ENCODE results near the gene NFX1. TPM values are rescaled to one million over a fixed set of nuclear protein-coding genes. Genes with fewer than 3 reads are reported as not detected.
"Not testable (repeated sequence)": the region's sequence is repeated elsewhere in the genome, so short reads cannot be mapped to it uniquely, and the experiment has no call there.

Gene NFX1
- polyA plus RNA-seq, 3 donors from 2014 or later = 8.8 to 27.0 (median 11.8) TPM

DNA sequence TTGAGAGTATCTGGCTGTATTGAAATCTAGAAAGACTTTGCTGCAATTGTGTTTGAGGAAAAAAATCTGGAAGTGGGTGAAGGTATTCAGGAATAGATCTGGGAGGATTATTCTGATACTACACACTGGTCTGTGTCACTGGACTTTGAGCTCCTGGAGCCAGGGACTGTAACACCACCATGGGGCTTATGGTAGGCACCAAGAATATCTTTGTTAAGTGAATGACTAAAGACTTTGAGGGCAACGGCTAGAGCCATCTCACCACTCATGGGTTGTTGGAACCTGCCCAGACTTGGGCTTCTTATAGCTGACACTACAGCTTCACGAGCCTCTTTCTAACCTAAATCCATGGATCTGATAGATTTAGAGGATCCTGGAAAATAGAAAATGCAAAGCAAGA, 10.2 kb downstream of the NFX1 start:
- peaks cover 0 to 2% (median 2%) of the 10 kb centered on the region in 3 donors for H3K27me3 Mint-ChIP-seq (ENCODE audit: low read depth in 3 of 3)
- H3K9me3 Mint-ChIP-seq = no peaks in the 10 kb centered on the region
- H3K4me1 Mint-ChIP-seq = peaks cover 37 to 50% of the 10 kb centered on the region in 2 donors
- H3K4me3 Mint-ChIP-seq = no peak overlapping the region
- peaks cover 10 to 36% (median 20%) of the 10 kb centered on the region in 3 donors for H3K36me3 Mint-ChIP-seq
- H3K27ac Mint-ChIP-seq = peak overlapping the region in 1 of 6 donors; percentile 32
- DNase-seq = no peak

- Mint-ChIP-seq H3K4me3 (no peak overlapping the region), H3K27me3 (ENCODE audit: low read depth in 3 of 3) (peaks cover 0 to 2% (median 0%) of the 10 kb centered on the region in 3 donors), H3K27ac (no peak overlapping the region), H3K36me3 (peaks cover 6 to 27% (median 11%) of the 10 kb centered on the region in 3 donors), H3K4me1 (peaks cover 6 to 12% of the 10 kb centered on the region in 2 donors), H3K9me3 (no peaks in the 10 kb centered on the region)
- no peak for DNase-seq
Measured at GRCh38 chr9:33304362-33304761, 14.0 kb downstream of the NFX1 start.

DNA sequence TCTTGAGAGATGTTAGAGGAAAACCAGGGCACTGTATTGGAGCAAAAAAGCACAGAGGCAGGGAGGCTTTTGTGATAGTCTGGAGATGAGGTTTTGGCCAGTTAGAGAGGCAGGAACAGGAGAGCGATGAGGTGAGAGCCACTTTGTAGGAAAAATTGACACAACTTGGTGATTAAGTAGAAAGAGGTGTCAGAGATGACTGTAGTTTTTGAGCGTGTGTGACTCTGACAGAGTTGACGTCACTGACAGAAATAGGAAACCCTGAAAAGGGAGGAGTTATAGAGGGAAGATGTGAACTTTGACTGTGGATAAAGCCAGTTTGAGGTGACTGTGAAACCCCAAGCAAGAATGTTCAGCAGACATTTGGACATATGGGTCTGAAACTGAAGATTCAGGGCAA, 15.7 kb downstream of the NFX1 start:
- DNase-seq = no peak
- Mint-ChIP-seq H3K27me3 (ENCODE audit: low read depth in 3 of 3) (peaks cover 0 to 2% (median 0%) of the 10 kb centered on the region in 3 donors), H3K4me3 (no peak overlapping the region)

DNA sequence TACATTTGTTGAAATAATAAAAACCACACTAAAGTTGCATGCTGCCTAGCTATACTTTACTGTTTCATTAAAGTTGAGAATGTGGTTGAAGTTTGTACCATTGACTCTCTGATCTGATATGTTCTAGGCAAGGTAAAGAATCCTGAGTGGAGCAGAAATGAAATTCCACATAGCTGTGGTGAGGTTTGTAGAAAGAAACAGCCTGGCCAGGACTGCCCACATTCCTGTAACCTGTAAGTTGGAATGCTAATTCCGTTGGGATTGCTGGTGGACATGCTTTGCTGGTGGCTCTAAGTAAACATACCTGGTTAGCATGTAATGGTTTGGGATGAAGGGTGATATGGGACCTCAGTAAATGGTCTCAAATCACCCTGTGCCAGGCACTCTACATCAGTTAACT, 16.8 kb downstream of the NFX1 start:
- Mint-ChIP-seq H3K27ac (no peak overlapping the region), H3K9me3 (no peaks in the 10 kb centered on the region), H3K4me1 (no peaks in the 10 kb centered on the region), H3K27me3 (ENCODE audit: low read depth in 3 of 3) (peaks cover 0 to 2% (median 0%) of the 10 kb centered on the region in 3 donors), H3K36me3 (peaks cover 10 to 33% (median 13%) of the 10 kb centered on the region in 3 donors), H3K4me3 (no peak overlapping the region)
- no peak for DNase-seq

More for the DNA sequence above, 15.7 kb downstream of the NFX1 start:
- Mint-ChIP-seq H3K36me3 (peaks cover 7 to 29% (median 13%) of the 10 kb centered on the region in 3 donors), H3K9me3 (no peaks in the 10 kb centered on the region), H3K4me1 (peaks cover 0 to 2% of the 10 kb centered on the region in 2 donors), H3K27ac (no peak overlapping the region)

DNA sequence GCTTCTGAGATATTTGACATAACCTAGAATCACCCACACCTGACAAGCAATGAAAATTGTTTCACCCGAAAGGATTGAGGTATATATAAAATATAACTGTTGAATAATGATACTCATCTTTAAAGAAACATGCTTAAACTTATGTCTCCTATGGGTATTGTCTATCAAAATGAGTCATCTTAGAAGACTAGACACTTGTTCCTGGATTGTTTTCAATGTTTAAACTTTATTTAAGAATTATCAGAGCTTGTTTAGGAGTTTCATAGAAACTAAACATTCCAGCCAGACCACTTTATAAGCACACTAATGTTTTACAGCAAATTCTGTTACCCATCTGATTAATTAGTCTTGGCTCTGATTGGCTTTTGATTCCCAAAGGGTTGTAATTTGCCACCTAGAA, 19.6 kb downstream of the NFX1 start:
- Mint-ChIP-seq H3K4me1 (no peaks in the 10 kb centered on the region), H3K4me3 (no peak overlapping the region), H3K9me3 (no peaks in the 10 kb centered on the region), H3K27ac (no peak overlapping the region), H3K27me3 (ENCODE audit: low read depth in 3 of 3) (peaks cover 0 to 2% (median 0%) of the 10 kb centered on the region in 3 donors), H3K36me3 (peaks cover 16 to 45% (median 22%) of the 10 kb centered on the region in 3 donors)
- DNase-seq = no peak

DNA sequence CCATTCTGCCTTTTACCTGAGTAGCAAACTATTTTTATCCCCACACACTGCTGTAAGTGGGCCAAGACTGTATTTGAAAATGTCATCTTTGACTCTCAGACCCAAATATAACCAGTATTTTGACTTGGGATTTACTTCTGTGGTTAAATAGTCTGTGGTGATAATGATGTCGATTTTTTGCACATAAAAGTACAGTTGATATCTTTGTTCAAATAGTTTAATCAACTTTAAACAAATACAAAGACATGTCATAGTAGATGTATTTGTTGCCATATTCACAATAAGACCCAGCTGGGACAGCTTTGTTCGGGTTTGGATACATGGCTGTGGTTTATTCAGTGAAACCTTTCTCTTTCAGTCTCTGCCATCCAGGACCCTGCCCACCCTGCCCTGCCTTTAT, 20.4 kb downstream of the NFX1 start:
- peaks cover 0 to 2% (median 0%) of the 10 kb centered on the region in 3 donors for H3K27me3 Mint-ChIP-seq (ENCODE audit: low read depth in 3 of 3)

DNA sequence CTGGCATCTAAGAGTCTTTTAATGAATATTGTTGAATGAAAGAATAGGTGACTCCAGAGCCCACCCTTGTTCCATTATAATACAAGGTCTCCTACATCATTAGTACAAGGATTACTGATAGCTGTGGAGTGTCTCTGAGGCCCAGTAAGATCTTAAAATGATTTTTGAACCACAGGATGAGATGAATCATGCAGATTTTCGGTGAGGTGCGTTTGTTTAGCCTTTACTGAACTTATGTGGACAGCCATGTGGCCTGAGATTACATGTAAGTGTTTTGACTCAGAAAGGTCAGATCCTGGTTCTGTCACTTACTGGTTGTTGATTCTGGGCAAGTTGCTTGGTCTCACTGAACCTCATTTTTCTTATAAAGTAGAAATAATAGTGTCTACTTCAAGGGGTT, 21.6 kb downstream of the NFX1 start:
- Mint-ChIP-seq H3K4me3 (no peak overlapping the region), H3K4me1 (no peaks in the 10 kb centered on the region), H3K27ac (no peak overlapping the region), H3K9me3 (no peaks in the 10 kb centered on the region), H3K27me3 (ENCODE audit: low read depth in 3 of 3) (no peaks in the 10 kb centered on the region), H3K36me3 (peaks cover 21 to 58% (median 36%) of the 10 kb centered on the region in 3 donors)
- no peak for DNase-seq

More for the DNA sequence above, 20.4 kb downstream of the NFX1 start:
- no peaks in the 10 kb centered on the region for H3K9me3 Mint-ChIP-seq
- no peaks in the 10 kb centered on the region for H3K4me1 Mint-ChIP-seq
- DNase-seq = no peak
- H3K27ac Mint-ChIP-seq = peak overlapping the region in 1 of 6 donors; percentile 21
- H3K36me3 Mint-ChIP-seq = peaks cover 21 to 50% (median 27%) of the 10 kb centered on the region in 3 donors
- H3K4me3 Mint-ChIP-seq = no peak overlapping the region

GRCh38 chr9:33315371-33315770, 25.1 kb downstream of the NFX1 start:
- Mint-ChIP-seq H3K4me3 (no peak overlapping the region), H3K9me3 (no peaks in the 10 kb centered on the region), H3K27ac (peak overlapping the region in 1 of 6 donors; percentile 3), H3K36me3 (peaks cover 31 to 62% (median 46%) of the 10 kb centered on the region in 3 donors), H3K27me3 (ENCODE audit: low read depth in 3 of 3) (no peaks in the 10 kb centered on the region), H3K4me1 (no peaks in the 10 kb centered on the region)
- DNase-seq = no peak

DNA sequence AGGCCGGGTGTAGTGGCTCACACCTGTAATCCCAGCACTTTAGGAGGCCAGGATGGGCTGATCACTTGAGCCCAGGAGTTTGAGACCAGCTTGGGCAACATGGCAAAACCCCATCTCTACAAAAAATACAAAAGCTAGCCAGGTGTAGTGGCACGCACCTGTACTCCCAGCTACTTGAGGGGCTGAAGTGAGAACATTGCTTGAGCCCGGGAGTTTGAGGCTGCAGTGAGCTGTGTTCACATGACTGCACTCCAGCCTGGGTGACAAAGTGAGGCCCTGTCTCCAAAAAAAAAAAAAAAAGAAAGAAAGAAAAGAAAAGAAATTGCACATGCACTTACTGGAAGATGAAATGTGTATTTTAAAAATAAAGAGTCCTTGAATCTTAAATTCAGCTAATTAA, 26.8 kb downstream of the NFX1 start:
- peaks cover 38 to 59% (median 48%) of the 10 kb centered on the region in 3 donors for H3K36me3 Mint-ChIP-seq
- not testable (repeated sequence) for H3K27me3 Mint-ChIP-seq (ENCODE audit: low read depth in 3 of 3); H3K27ac Mint-ChIP-seq; DNase-seq; H3K4me3 Mint-ChIP-seq; H3K4me1 Mint-ChIP-seq; H3K9me3 Mint-ChIP-seq

DNA sequence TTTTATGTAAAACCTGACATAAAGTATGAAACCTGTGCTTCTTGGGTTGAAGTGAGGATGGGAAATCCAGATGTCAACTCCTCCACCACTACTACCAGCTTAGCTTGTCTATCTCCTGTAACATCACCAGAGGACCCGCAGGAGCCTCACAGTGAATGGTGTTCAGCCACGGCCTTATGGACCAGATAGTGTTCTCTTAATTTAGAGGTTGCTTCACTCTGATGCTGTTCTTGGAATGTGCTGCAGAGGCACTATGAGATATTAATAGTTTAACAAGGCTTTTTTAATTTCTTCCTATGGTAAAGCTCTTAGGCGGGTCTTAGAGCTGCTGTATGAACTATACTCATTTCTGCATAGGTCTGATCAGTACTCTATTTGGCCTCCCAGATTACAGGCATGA, 27.9 kb downstream of the NFX1 start:
- Mint-ChIP-seq H3K4me1 (no peaks in the 10 kb centered on the region), H3K27ac (no peak overlapping the region), H3K36me3 (peaks cover 45 to 64% (median 55%) of the 10 kb centered on the region in 3 donors), H3K9me3 (no peaks in the 10 kb centered on the region), H3K27me3 (ENCODE audit: low read depth in 3 of 3) (no peaks in the 10 kb centered on the region), H3K4me3 (no peak overlapping the region)
- DNase-seq = no peak

DNA sequence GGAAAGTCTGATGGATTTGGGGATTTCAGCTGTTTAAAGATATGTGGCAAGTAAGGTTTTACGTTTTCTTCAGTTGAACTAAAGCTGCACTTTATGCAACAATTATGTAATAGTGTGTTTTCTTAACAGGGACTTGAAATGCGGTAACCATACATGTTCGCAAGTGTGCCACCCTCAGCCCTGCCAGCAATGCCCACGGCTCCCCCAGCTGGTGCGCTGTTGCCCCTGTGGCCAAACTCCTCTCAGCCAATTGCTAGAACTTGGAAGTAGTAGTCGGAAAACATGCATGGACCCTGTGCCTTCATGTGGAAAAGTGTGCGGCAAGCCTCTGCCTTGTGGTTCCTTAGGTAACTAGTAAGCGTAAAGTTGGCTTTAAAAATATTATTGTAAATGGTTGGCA, 28.5 kb downstream of the NFX1 start:
- Mint-ChIP-seq H3K27me3 (ENCODE audit: low read depth in 3 of 3) (no peaks in the 10 kb centered on the region), H3K4me3 (no peak overlapping the region), H3K4me1 (no peaks in the 10 kb centered on the region), H3K36me3 (peaks cover 40 to 59% (median 50%) of the 10 kb centered on the region in 3 donors), H3K27ac (no peak overlapping the region), H3K9me3 (no peaks in the 10 kb centered on the region)
- DNase-seq = no peak

DNA sequence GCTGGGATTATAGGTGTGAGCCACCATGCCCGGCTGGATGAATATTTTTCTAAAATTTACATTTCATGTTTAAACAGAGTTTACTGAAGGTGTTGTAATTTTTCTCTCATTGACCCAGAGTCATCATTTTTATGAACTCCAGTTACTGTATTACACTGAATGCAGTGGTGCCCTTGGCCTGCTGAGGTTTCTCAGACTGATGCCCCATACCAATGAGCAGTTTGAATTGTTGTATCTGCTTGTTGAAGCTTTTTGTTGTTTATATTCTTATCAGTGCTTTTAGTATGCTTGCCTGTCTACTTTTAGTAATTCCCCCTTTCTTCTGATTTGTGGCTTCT, 29.9 kb downstream of the NFX1 start:
- no peak overlapping the region for H3K4me3 Mint-ChIP-seq
- H3K27ac Mint-ChIP-seq = no peak overlapping the region
- no peaks in the 10 kb centered on the region for H3K27me3 Mint-ChIP-seq (ENCODE audit: low read depth in 3 of 3)
- DNase-seq = no peak
- H3K36me3 Mint-ChIP-seq = peaks cover 48 to 64% (median 51%) of the 10 kb centered on the region in 3 donors
- no peaks in the 10 kb centered on the region for H3K4me1 Mint-ChIP-seq
- peaks cover 0 to 2% (median 0%) of the 10 kb centered on the region in 6 donors for H3K9me3 Mint-ChIP-seq

DNA sequence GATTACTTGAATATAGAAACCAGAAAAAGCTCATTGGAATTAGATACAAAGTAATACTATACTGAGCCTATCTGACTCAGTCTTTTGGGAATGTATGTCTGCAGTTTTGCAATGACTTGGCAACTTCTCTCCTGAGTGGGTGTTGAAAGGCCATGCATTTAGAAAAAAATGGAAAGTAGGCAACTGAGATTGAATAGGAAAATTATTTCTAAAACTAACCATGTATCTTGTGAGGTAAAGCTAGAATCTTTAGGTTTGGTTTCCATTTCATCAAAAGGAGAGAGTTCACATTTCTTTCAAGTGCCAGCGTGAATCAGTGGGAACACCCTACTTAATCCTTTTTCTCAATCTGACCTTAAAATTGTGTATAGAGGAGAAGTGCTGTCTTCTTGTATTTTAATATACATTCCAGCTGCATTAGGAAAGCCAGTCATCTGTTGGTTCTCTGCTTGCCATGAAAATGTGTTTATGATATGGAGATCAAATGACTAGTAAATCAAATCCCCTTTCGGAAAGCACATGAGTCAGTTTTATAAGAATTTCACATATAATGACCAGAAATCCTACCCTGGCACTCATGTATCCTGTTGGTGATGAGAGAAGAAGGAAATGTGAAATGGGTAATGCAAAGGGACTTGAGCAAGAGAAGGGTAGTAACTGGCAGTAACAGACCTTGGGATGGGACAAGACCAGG, 30.4 kb downstream of the NFX1 start:
- H3K27ac Mint-ChIP-seq = peak overlapping the region in 1 of 6 donors; percentile 79
- H3K27me3 Mint-ChIP-seq (ENCODE audit: low read depth in 3 of 3) = no peaks in the 10 kb centered on the region
- DNase-seq = no peak
- H3K36me3 Mint-ChIP-seq = peaks cover 48 to 62% (median 48%) of the 10 kb centered on the region in 3 donors
- no peaks in the 10 kb centered on the region for H3K4me1 Mint-ChIP-seq
- H3K4me3 Mint-ChIP-seq = no peak overlapping the region
- H3K9me3 Mint-ChIP-seq = peaks cover 0 to 2% (median 0%) of the 10 kb centered on the region in 6 donors

DNA sequence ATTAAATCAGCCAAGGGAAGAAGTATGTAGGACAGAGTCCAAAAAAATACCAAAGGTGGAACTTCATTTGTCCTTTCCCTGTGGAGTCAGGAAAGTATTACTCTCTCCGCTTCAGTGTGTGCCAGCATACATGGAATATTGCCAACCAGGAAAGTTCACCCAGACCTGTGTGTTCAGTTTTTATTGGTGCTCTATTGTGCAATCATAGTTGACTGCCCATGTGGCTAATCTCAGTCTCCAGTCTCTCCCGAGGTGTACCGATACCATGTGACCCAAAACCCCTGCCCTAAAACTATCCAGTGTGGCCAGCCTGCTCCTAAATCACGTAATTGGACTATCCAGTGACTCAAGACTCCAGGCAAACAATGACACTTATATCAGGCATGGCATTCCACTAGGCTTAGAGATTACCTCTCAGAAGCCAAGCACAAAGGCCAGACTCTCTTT, 38.8 kb downstream of the NFX1 start:
- Mint-ChIP-seq H3K36me3 (peaks cover 31 to 47% (median 33%) of the 10 kb centered on the region in 3 donors), H3K9me3 (peaks cover 0 to 2% (median 0%) of the 10 kb centered on the region in 6 donors), H3K4me3 (no peak overlapping the region), H3K4me1 (no peaks in the 10 kb centered on the region), H3K27me3 (ENCODE audit: low read depth in 3 of 3) (peaks cover 0 to 3% (median 0%) of the 10 kb centered on the region in 3 donors), H3K27ac (peak overlapping the region in 2 of 6 donors; percentile 29 to 36)
- DNase-seq = no peak
